ENCODE measurements around the gene FBXL20. TPM values are rescaled to one million over a fixed set of nuclear protein-coding genes. Genes with fewer than 3 reads are reported as not detected.

The FBXL20 gene
- polyA plus RNA-seq, 1 experiment = 5.7 TPM

DNA sequence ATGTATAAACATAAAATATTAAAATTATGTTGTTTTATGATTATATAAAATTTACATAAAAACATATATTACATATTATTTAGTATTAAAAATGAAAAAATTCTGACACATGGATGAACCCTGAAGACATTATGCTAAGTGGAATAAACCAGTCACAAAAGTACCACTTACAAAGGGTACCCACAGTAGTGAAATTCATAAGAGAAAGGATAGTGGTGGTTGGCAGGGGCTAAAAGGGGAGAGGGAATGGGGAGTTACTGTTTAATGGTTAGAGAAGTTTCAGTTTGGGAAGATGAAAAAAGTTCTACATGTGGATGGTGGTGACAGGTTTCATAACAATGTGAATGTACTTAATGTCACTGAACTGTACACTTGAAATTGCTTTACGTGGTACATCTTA, 41.4 kb downstream of the FBXL20 start:
- Histone ChIP-seq H3K27ac (ENCODE audit: low read depth, low read length) (no peak overlapping the region), H3K4me3 (ENCODE audit: low read depth, low read length) (no peak overlapping the region), H3K9me3 (ENCODE audit: control insufficient read depth, insufficient read depth, low read length) (no peaks in the 10 kb centered on the region), H3K27me3 (ENCODE audit: control insufficient read depth, insufficient read depth, low read length) (no peaks in the 10 kb centered on the region)
- no peak for DNase-seq (ENCODE audit: low read depth, low spot score)
- TF ChIP-seq, protein P1, sequence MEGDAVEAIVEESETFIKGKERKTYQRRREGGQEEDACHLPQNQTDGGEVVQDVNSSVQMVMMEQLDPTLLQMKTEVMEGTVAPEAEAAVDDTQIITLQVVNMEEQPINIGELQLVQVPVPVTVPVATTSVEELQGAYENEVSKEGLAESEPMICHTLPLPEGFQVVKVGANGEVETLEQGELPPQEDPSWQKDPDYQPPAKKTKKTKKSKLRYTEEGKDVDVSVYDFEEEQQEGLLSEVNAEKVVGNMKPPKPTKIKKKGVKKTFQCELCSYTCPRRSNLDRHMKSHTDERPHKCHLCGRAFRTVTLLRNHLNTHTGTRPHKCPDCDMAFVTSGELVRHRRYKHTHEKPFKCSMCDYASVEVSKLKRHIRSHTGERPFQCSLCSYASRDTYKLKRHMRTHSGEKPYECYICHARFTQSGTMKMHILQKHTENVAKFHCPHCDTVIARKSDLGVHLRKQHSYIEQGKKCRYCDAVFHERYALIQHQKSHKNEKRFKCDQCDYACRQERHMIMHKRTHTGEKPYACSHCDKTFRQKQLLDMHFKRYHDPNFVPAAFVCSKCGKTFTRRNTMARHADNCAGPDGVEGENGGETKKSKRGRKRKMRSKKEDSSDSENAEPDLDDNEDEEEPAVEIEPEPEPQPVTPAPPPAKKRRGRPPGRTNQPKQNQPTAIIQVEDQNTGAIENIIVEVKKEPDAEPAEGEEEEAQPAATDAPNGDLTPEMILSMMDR (IDR thresholded peaks at IDR 0.05; ENCODE audit: low read depth, low read length) = no peak
- ChIA-PET CTCF (no interaction called here), POLR2A (no interaction called here)

DNA sequence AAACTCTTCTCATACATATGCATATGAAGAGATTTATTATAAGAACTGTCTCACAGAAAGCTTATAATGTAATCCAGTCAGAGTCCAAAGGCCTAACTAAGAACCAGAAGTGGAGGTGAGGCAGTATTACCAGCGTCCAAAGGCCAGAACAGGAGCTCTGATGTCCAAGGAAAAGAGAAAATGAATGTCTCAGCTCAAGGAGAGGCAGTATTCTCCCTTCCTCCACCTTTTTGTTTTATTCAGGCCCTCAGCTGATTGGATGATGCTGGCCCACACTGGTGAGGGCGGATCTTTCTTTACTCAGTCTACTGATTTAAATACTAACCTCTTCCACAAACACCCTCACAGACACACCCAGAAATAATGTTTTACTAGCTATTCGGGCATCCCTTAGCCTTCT, 43.4 kb downstream of the FBXL20 start:
- ChIA-PET POLR2A (no interaction called here), CTCF (no interaction called here)
- TF ChIP-seq, protein P1 (IDR thresholded peaks at IDR 0.05; ENCODE audit: low read depth, low read length) = no peak

DNA sequence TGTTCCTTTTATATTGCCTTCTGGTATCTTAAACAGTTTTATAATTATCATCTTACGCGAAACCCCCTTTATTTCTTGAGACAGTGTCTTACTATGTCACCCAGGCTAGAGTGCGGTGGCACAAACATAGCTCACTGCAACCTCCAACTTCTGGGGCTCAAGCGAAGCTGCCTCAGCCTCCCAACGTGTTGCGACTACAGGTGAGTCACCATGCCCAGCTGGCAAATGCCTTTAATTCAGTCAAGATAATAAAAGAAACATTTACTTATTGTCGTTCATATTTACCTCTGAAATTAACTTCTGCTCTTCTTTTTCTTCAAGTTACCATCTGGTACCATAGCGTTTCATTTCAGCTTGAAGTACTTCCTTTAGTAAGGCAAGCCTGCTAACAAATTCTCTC, 43.9 kb downstream of the FBXL20 start:
- no peak overlapping the region for H3K4me3 ChIP-seq (ENCODE audit: low read depth, low read length)
- TF ChIP-seq, protein P1 (IDR thresholded peaks at IDR 0.05; ENCODE audit: low read depth, low read length) = no peak
- no peaks in the 10 kb centered on the region for H3K9me3 ChIP-seq (ENCODE audit: control insufficient read depth, insufficient read depth, low read length)
- DNase-seq (ENCODE audit: low read depth, low spot score) = no peak
- ChIA-PET POLR2A (no interaction called here), CTCF (no interaction called here)
- no peak overlapping the region for H3K27ac ChIP-seq (ENCODE audit: low read depth, low read length)
- H3K27me3 ChIP-seq (ENCODE audit: control insufficient read depth, insufficient read depth, low read length) = no peaks in the 10 kb centered on the region

More for the DNA sequence above, 43.4 kb downstream of the FBXL20 start:
- H3K27ac ChIP-seq (ENCODE audit: low read depth, low read length) = no peak overlapping the region
- no peak for DNase-seq (ENCODE audit: low read depth, low spot score)
- no peaks in the 10 kb centered on the region for H3K9me3 ChIP-seq (ENCODE audit: control insufficient read depth, insufficient read depth, low read length)
- H3K27me3 ChIP-seq (ENCODE audit: control insufficient read depth, insufficient read depth, low read length) = no peaks in the 10 kb centered on the region
- no peak overlapping the region for H3K4me3 ChIP-seq (ENCODE audit: low read depth, low read length)

DNA sequence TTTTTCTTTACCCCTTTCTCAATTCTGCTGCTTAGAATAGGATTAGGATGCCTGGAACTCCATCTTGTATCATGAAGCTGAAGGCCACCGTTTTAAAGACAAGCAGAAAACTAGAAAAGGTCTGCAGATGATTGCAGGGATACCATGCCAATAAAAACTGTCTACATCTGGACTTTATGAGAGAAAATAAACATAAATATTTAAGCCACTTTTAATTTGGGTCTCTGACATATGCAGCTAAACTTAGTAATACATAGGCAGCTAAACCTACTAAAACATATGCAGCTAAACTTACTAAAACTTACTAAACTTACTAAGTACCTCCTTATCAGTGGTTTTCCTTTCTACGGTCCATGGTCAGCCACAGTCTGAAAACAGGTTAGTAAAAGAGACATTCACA, 48.4 kb downstream of the FBXL20 start:
- TF ChIP-seq, protein P1 (IDR thresholded peaks at IDR 0.05; ENCODE audit: low read depth, low read length) = no peak
- H3K9me3 ChIP-seq (ENCODE audit: control insufficient read depth, insufficient read depth, low read length) = no peaks in the 10 kb centered on the region
- no peaks in the 10 kb centered on the region for H3K27me3 ChIP-seq (ENCODE audit: control insufficient read depth, insufficient read depth, low read length)
- no peak for DNase-seq (ENCODE audit: low read depth, low spot score)
- H3K27ac ChIP-seq (ENCODE audit: low read depth, low read length) = no peak overlapping the region
- ChIA-PET CTCF (interaction anchor here (0.6 to 2.2 kb wide), 9 partner anchors 11 to 200 kb away, joined by 3 to 11 read pairs (median 4); no protein-coding TSS in a partner anchor), POLR2A (no interaction called here)
- no peak overlapping the region for H3K4me3 ChIP-seq (ENCODE audit: low read depth, low read length)

DNA sequence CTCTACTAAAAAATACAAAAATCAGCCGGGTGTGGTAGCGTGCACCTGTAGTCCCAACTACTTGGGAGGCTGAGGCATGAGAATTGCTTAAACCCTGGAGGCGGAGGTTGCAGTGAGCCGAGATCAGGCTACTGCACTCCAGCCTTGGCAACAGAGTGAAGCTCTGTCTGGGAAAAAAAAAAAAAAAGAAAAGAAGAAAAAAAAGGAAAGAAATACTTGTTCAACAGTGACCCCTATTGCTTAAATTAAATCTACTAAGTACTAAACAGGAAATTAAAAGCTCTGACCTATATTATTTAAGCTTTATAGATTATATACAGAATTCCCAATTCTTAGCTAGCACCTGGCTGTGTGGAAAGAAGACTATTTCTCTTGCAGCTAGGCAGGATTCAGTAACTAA, 48.9 kb downstream of the FBXL20 start:
- Histone ChIP-seq H3K9me3 (ENCODE audit: control insufficient read depth, insufficient read depth, low read length) (no peaks in the 10 kb centered on the region), H3K27ac (ENCODE audit: low read depth, low read length) (no peak overlapping the region), H3K4me3 (ENCODE audit: low read depth, low read length) (no peak overlapping the region), H3K27me3 (ENCODE audit: control insufficient read depth, insufficient read depth, low read length) (no peaks in the 10 kb centered on the region)
- TF ChIP-seq, protein P1 (IDR thresholded peaks at IDR 0.05; ENCODE audit: low read depth, low read length) = no peak
- DNase-seq (ENCODE audit: low read depth, low spot score) = no peak
- ChIA-PET CTCF (interaction anchor here (0.6 to 2.2 kb wide), 11 partner anchors 11 to 199 kb away, joined by 3 to 11 read pairs (median 4); no protein-coding TSS in a partner anchor), POLR2A (interaction anchor here (0.7 kb wide), 1 partner anchor 98 kb away, joined by 3 read pairs; the partner anchor contains the start of gene MED1)

Data from AG04450 (cell line).